Left kidney (tissue), 2 donors: ENCODE results near the gene ATP6V0C. TPM values are rescaled to one million over a fixed set of nuclear protein-coding genes. Genes with fewer than 3 reads are reported as not detected.
"Not testable (repeated sequence)": the region's sequence is repeated elsewhere in the genome, so short reads cannot be mapped to it uniquely, and the experiment has no call there.

Experiments used
- DNase-seq: peaks from one replicate; pipeline ENCODE4 v3.0.0-alpha.2; 2013
- polyA plus RNA-seq: library from polyadenylated mRNA; unstranded; fragments of 120-200 nt; gene quantifications from one replicate; pipeline ENCODE4 v1.2.1, GENCODE V29; 2013; ENCODE audit not compliant: insufficient read length

Gene ATP6V0C
- polyA plus RNA-seq, 1 donor: 158 TPM

DNA sequence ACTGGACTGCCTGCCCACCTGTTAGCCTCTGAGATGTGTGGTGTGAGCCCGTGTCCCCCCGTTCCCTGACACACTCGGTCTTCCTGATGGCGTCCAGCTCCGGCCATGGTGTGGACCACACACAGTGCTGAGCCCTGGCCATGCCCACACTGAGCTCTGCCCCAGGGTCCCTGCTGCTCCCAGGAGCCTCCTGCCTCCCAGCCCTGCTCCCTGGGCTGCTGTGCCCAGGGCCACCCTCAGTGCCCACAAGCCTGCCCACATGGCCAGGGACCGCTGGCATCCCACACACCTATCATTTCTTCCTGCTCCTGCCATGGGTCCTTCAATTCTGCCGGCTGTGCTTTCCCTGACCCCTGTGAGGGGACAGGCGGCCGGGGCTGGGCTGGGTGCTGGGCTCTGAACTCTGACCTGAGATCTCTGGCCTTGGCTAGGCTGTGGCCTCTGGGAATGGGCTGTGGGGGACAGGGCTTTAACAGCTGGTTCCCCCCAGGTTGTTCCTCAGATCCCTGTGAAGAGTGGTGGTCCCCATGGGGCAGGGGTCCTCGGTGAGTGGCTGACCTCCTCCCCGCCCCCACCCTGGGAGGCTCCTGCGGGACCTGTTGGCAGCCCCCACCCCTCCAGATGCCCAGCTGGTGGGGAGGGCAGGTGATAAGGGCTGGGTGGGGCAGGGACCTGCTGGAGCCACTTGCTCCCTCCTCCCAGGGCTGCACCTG, 13.5 kb downstream of the ATP6V0C start:
- DNase-seq: no peak

DNA sequence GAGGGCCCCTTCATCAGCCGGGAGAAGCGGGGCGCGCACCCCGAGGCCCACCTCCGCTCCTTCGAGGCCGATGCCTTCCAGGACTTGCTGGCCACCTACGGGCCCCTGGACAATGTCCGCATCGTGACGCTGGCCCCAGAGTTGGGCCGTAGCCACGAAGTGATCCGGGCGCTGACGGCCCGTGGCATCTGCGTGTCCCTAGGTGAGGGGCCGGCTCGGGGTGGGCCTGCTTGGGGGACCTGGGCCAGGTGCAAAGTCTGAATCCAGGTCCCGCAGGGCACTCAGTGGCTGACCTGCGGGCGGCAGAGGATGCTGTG, 14.0 kb downstream of the ATP6V0C start:
- no peak for DNase-seq

DNA sequence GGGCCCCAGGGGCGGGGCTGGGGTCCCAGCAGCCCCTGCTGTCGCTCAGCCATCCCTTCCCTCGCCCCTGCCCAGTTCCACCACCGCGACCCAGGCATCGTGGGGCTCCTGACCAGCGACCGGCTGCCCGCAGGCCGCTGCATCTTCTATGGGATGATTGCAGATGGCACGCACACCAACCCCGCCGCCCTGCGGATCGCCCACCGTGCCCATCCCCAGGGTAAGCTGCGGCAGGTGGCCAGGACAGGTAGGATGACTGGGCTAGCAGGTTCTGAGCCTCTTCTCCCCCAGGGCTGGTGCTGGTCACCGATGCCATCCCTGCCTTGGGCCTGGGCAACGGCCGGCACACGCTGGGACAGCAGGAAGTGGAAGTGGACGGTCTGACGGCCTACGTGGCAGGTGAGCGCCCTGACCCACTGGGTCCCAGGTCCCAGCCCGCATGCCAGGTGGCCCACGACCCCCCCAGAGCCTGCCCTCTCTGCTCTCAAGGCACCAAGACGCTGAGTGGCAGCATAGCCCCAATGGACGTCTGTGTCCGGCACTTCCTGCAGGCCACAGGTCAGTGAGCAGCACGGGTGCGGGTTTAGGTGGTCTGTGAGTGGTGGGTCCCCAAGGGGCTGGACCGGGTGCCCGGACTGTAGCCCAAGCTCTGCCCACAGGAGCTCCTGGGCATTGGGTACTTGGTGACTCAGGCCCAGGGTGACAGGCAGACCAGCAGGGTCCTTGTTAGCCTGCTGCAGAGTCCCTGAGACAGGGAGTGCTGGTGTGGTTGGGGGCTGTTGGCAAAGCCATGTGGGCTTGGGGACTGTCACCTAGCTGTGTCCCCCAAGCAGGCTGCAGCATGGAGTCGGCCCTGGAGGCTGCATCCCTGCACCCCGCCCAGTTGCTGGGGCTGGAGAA, 14.7 kb downstream of the ATP6V0C start:
- no peak for DNase-seq

DNA sequence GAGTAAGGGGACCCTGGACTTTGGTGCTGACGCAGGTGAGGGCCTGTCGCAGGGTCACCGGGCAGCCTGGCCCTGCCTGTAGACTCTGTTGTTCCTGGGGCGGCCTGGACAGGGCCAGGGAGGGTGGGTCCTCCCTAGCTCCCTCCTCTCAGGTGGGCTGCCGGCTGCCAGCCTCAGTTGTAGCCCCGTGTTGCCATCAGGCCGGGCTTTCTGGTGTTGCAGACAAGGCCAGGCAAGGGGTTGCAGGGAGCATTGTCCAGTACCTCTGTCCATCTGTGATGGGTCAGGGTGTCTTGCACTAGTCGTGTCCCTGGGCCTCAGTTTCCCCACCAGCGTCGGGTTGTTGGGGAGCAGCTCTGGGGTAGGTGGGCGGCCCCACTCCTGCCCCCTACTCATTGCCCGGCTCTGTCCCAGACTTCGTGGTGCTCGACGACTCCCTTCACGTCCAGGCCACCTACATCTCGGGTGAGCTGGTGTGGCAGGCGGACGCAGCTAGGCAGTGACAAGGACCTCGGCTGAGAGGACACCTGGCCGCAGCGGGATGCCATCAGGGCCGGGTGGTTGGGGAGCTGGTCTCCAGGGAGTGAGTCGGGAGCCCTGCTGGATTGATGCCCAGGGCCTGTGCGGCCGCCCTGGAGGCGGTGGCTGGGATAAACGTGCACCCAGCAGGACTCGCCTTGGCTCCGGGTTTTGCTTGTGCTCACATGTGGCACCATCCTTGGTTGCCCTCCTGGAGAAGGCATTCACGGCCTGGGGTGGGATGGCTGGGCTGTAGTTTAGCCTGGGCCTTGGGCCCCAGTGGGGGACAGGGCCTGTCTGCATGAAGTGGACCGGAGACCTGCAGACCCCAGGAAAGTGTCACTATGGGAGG, 15.5 kb downstream of the ATP6V0C start:
- no peak for DNase-seq

DNA sequence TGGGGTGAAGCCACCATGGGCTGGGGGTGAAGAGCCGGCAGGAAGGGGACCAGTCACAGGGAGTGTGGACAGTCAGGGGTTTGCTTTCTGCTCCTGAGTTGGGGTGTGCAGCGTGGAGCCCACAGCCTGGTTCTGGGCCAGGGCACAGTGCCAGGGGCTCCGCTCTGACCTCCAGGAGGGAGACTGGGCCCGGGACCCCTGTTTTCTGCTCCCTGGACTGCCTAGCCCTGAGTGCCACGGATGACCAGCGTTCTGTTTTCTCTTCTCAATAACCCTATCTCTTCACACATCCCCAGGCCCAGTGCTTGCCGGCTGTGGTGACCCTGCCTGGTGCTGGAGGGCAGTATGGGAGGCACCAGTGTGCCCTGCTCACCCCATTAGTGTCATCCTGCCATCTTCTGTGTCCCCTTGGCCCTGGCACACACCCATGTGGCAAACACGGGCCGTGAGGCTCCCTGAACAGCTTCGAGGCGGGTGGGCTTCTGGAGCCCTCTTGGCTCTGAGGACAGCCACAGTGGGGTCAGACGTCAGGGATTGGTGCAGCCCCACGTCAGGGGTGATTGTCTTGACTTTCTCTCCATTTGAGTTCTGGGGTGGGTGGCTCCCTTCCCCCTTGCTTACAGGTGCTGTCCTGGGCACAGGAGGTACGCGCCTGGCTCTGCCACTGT, 16.3 kb downstream of the ATP6V0C start:
- DNase-seq: no peak

DNA sequence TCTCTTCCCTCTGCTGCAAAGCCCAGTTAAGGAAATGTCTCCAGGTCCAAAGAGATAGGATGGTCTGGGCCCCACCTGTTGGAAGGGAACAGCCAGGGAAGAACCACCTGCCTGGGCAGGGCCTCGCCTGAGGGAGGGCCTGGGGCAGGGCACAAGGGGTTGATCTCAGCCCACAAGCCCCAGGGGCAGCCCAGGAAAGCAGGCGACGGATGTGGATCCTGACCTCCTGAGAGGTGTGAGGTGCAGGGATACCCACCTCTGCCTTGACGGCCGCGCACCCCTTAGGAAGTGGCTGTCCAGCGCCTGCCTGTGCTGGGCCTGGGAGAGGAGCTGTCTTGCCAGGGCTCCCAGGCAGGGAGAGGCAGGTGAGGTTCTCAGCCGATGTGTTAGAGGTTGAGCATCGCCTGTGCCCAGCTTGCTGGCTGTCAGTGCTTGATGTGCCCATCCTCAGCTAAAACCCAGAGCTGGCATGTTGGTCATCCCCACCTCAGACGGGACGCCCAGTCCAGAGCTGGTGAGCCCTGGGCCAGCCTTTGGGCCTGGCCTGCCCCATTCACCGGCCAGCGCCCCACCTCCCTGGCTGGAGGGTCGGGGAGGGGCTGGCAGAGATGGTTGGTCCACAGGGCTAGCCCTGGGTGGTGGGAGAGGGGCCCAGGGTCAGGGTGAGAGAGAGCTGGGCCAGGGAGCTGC, 17.0 kb downstream of the ATP6V0C start:
- no peak for DNase-seq

DNA sequence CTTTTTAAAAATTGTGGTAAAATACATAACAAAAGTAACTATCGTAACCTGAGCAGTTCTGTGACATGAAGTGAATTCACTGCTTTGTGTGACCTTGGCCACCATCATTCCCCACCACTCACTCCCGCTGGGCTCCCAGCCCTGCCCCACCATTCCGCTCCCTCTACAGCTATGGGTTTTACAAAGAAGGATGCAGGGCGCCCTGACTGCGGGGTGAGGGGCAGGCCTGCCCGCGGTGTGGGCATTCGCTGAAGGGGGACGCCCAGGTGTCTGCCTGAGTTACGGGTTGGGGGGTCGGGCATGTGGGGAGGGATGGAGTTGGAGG, 17.6 kb downstream of the ATP6V0C start, which contains the start of gene CEMP1:
Gene CEMP1 (minus strand): TSS at position 38 of the 325 bp plus-strand sequence. CDS start 335 bp downstream, outside the sequence.
- no peak for DNase-seq

DNA sequence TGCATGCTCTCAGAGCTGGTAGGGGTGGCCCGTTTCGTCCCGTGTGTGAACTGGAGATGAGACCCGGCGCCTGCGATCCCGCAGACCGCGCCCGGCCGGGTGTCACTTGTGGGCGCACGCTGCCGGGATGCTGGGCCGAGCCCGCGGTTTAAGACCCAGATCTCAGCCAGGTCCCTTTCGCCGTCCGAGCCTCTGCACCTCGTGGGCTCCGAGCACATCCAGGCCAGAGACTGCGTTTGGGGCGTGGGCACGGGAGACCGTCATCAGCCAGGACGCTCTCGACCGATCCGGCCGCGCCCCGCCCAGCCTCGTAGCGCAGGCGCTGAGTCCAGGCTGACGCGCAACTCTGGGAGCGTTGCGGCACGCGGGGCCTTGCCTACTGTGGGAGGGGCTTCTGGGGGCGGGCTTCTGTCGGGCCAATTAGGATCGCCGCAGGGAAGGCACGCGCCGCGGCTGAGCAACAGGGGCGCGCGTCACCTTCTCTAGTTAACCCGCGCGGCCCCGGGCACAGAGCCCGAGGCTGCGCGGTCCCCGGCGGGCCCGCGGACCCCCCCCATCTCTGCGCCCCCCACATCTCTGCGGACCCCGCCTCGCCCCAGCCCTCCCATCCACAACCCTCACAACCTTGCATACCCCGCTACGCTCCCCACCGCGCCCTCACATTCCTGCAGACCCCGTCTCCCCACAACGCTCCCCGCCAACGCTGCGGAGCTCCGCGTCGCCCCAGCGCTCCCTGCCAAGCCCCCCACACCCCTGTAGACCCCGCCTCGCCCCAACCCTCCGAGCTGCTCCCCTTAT, 18.1 kb downstream of the ATP6V0C start:
- peak; percentile 96 for DNase-seq

DNA sequence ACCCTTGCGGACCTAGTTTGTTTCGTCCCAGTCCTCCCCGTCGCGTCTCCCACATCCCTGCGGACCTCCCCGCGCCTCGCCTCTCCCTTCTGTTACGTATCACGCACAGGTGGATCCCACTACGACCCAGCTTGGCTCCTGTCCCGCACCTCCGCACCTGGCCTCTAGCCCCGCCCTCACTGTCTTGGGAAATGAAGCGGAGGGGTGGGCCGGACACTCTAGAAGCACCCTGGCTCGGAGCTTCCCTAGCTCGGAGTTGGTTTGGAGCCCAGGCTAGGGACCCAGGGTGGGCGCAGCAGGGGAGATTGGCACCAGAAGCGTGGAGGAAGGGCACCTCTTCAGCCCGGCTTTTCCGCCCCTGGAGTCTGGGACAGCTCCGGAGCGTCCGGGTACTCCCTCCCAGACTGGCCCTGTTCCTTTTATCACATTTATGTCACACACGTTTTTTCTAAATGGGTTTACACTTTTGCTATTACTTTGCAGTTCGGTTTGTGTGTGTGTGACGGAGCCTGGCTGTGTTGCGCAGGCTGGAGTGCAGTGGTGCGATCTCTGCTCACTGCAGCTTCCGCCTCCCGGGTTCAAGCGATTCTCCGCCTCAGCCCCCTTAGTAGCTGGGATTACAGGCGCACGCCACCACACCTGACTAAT, 18.9 kb downstream of the ATP6V0C start:
- DNase-seq: peak; percentile 60

DNA sequence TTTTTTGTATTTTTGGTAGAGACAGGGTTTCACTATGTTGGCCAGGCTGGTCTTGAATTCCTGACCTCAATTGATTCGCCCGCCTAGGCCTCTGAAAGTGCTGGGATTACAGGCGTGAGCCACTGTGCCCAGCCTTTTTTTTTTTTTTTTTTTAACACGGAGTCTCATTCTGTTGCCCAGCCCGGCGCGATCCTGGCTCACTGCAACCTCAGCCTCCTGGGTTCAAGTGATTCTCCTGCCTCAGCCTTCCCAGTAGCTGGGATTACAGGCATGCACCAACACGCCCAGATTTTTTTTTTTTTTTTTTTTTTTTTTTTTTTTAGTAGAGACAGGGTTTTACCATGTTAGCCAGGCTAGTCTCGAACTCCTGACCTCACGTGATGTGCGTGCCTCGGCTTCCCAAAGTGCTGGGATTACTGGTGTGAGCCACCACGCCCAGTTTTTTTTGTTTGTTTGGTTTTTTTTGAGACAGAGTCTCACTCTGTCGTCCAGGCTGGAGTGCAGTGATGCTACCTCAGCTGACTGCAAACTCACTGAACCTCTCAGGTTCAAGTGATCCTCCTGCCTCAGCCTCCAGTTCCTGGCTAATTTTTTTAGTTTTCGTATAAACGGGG, 19.5 kb downstream of the ATP6V0C start:
- DNase-seq: not testable (repeated sequence)

DNA sequence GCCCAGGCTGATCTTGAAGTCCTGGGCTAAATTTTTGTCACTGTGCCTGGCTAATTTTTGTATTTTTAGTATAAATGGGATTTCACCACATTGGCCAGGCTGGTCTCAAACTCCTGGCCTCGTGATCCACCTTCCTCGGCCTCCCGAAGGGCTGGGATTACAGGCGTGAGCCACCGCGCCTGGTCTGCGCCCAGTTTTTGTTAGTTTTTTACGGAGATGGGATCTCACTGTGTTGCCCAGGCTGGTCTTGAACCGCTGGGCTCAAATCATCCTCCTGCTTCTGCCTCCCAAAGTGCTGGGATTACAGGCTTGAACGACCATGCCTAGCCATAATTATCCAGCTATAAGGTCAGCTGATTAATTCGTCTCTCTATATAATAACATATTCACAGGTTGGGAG, 20.2 kb downstream of the ATP6V0C start:
- no peak for DNase-seq

DNA sequence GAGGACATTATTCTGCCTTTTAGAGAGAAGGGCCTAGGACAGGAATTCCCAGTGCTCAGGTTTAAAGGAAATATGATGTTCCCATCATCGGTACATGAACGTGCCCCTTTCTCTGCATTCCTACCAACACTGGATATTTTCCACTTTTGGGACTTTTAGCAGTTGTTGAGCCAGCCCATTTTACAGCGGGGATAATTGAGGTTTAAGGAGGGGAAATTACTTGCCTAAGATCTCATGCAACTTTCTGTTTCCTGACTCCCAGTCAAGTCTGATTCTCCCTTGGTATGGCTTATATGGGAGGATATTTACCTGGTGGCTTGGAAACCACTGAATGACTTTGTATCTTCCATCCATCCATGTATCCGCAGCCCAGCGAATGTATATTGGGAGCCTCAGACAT, 20.6 kb downstream of the ATP6V0C start:
- not testable (repeated sequence) for DNase-seq

DNA sequence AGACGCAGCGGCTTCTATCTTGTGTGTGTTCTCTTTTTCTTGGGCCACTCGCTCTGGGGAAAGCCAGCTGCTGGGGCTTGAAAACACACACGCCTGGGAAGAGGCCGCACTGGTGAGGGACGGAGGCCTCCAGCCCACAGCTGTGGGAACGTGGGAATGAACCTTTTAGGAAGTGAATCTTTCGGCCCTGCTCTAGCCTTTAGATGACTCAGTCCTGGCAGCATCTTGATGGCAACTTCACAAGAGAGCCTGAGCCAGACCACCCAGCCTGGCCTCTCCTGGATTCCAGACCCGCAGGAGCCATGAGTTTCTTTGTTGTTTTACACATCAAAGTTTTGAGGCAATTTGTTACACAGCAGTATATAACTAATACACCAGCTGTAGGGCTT, 21.9 kb downstream of the ATP6V0C start:
- no peak for DNase-seq

DNA sequence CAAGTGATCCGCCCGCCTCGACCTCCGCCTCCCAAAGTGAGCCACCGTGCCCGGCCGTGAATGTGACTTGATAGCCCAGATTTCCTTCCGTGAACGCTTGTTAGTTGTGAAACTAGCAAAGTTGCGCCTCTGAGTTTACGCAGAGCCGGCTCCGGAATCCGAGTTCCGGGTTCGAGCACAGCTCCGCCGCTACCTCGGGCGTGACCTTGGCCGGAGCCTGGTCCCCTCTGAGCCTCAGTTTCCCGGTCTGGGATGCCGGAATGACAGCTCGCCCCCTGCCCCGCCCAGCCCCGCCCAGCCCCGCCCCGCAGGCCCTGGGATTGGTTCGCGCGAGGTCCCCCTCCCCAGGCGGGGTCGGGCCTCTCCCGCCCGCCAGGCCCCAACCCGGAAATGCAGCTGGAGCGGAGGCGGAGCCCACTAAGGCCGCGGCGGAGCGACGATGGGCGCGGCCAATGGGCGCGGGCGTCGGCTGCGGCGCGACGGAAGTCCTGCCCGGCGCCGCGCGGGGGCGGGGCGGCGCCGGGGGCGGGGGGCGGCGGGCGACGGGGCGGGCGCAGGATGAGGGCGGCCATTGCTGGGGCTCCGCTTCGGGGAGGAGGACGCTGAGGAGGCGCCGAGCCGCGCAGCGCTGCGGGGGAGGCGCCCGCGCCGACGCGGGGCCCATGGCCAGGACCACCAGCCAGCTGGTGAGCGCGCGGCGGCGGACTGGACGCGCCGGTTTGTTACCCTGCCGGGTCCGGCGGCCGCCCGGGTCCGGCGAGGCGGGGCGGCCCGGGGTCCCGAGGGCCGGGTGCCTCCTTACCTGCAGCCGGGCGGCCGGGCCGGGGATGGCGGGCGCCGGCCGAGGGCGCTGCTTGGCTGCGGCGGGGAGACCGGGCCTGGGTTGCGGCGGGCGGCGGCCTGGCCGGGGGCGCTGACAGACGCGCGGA, 24.0 kb downstream of the ATP6V0C start, which contains the start of gene PDPK1:
Gene PDPK1 (plus strand): TSS at position 571 of the 929 bp plus-strand sequence. CDS start 92 bp downstream, at position 663.
- peak; percentile 94 for DNase-seq

DNA sequence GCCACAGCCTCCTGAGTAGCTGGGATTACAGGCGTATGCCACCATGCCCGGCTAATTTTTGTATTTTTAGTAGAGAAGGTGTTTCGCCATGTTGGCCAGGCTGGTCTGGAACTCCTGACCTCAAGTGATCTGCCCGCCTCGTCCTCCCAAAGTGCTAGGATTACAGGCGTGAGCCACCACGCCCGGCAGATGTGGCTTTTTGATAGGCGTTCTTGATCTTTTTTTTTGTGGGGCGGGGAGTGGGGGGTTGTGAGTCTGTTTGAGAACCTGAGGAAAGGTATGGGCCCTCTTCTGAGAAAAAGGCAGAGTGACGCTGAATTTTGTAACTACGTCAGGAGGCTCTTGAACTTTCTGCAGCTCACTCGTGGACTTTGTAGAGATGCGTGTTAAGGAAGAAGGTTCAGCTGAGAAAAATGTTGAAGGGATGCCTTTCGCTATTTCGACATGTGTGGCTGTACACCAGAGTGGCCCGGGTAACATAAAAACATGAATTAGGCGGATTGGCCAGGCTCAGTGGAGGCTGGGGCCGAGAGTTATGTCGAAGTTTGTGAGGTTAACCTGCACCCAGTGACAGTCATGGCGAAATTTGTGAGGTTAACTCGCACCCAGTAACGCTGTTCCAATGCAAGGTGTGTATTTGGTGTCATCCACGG, 25.6 kb downstream of the ATP6V0C start:
- not testable (repeated sequence) for DNase-seq

DNA sequence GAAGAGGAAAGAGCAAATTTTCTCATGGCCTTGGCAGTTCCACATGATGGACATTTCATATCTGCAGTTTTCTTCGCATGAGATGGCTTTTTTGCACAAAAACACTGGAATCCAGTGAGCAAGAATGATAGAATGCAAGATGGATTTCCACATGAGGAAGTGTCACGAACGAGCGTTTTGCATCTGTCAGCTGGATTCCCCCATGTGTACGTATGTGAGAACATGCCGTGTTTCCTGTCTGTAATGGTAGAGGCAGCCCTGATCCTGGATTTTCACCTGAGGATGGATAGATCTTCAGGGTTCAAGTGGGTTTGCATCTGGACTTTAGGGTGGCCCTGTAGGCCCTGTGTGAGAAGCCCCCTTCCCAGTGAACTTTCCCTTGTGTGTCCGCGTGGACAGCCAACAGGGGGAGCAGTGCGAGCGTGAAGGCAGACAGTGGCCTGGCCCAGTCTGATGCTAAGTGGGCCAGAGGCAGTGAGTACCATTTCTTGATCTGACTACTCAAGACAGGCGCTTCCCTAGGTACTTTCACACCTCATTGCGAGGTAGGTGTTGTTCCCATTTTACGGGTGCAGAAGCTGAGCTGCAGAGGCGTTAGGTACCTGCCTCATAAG, 26.2 kb downstream of the ATP6V0C start:
- DNase-seq: not testable (repeated sequence)

DNA sequence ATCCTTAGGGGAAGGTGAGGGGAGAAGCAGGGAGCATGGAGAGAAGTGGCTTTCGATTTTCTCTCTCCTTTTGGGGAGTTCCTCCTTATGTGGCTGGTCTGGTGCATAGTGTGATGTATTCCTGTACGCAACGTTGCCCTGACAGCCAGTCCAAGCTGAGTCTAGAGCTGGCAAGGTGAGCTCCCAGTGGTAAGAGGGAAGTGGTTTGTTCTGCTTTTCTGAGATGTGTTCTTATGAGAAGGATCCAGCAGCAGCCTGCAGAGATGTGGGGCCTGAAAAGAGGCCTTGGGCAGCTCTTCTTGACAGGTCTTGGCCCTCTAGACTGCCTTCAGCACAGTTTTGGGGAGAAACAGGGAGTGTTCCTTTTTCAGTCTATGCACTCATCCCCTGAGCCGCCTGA, 27.2 kb downstream of the ATP6V0C start:
- not testable (repeated sequence) for DNase-seq
